ENCODE data around the gene RPL3.
"Not testable (repeated sequence)": the region's sequence is repeated elsewhere in the genome, so short reads cannot be mapped to it uniquely, and the experiment has no call there.

Gene RPL3

DNA sequence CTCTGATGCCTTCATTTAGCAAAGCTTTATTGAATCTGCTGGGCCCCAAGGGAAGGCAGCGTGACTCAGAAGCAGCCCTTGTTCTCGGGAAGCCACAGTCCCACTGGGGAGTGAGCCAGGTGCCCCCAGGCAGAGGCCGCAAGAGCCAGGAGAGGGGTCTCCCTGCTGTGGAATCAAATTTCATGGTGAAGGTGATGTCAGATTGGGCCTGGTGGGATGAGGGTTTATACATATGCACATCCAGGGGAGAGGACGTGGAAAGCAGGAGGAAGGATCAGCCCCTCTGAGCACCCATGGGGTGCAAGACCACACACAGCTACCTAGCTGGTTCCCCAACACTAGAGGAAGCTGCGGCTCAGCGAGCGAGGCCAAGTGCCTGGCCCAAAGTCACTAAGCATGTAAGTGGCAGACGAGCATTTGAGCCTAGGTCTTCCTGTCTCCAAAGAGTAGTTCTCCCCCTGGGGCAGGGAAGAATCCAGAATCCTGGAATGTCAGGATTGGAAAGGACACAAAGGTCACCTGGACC lies 32.3 kb upstream of the RPL3 start:
- DNase-seq (ENCODE audit: low spot score), result no peak

- no peak for DNase-seq (ENCODE audit: low spot score)
These were observed 31.6 kb upstream of the RPL3 start for GRCh38 chr22:39350757-39351688.

DNA sequence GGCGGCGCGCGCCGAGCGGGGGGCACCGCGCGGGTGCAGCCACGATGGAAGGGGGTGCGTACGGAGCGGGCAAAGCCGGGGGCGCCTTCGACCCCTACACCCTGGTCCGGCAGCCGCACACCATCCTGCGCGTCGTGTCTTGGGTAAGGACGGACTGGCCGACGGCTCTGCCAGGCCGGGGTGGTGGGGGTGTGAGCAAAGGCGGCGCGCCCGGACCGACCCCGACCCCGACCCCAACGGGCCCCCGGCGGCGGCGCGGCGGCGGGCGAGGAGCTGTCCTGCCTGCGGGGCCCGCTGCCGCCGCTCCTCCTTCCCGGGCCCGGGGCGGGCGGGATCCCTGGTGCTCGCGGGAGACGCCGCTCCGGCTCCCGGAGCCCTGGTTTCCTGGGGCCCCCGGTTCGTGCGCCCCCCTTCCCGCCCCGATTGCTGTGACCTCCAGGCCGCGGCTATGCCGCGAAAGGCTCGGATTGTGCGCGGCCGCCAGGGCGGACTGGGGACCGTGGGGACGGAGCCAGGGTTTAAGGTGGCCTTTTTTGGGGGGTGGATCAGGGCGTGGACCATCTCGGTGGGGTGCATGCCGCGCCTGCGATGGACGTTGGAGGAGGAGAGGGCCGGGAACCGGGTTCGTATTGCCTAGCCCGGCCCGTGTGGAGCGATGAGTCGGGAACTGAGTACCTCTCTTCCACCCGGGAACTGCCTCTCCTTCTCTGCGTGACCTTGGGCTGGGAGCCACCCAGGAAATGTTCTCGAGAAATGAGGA lies 30.7 kb upstream of the RPL3 start, which contains the start of gene SYNGR1:
SYNGR1 (plus strand) TSS at position 25 of the 760 bp plus-strand sequence; CDS start at position 45, 20 bp downstream.
- DNase-seq (ENCODE audit: low spot score), result no peak

DNA sequence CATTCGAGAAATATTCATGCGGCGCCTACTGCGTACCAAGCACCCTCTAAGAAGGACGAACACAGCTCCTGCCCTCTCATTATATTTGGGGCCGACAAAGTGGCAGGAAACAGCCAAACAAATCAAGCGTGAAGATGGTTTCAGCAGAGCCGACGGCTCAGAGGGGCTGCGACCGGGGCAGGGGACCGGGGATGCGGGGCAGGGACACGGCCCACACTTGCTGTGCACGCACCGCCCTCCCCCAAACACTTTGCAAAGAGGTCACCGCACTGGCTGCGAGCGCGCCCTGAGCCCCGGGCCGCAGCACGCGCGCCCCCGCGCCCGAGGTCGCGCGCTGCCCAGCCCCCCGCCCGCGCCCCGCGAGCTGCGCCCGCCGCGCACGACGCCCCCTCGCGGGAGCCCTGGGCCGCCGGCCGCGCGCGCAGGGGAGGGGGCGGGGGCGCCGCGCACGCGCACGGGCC lies 30.1 kb upstream of the RPL3 start:
- no peak for DNase-seq (ENCODE audit: low spot score)

DNA sequence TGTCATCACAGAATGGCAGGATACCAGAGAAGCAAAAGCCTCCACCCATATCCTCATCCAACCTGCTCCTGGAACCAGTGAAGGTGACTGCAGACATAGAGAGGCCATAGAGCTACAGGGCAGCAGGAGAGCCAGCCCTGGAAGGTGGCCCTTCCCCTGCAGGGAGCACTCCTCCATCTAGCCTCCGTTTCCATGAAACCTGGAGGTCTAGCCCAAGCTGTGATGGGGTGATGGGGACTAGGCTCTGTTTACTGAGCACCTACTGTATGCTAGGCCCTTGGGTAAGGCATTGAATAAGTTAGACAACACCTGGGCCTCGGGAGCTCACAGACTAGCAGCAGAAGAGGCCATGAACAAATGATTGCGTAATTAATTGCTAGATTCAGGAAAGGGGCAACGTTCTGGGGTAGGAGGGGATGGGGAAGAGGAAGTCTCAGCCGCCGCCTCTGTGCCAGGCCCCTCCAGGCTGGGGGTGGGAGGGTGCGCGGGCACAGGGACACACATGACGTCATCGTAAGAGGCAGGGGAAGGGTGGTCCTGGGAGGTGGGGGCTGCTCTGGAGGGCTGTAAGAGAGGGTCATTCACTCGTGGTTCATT lies 29.6 kb upstream of the RPL3 start:
- no peak for DNase-seq (ENCODE audit: low spot score)

DNA sequence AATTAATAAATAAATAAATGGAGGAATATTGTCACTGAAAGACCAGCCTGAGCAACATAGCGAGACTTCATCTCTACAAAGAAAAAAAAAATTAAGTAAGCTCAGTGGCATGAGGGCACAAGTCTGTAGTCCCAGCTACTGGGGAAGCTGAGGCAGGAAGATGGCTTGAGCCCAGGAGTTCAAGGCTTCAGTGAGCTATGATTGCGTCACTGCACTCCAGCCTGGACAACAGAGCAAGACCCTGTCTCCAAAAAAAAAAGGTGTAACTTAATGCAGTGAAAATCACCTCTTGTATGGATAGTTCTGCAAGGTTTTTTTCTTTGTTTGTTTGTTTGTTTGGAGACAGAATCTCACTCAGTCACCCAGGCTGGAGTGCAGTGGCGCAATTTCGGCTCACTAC lies 25.8 kb upstream of the RPL3 start:
- DNase-seq (ENCODE audit: low spot score), result no peak

DNA sequence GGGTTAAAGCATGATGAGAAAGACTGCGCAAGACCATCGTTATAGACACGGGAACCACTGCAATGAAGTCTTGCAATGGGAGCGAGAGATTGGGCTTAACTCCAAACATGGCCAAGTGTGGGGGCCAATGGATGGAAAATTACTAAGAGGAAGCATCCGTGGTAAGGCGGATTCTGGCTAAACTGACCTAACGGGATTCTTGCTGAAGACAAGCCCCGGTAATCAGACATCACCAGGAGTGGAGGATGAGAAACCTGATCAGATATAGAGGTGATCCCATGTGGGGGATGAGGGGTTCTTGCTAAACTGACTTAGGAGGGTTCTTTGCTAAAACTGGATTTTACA lies 24.6 kb upstream of the RPL3 start:
- no peak for DNase-seq (ENCODE audit: low spot score)

GRCh38 chr22:39343259-39344045 lies 24.0 kb upstream of the RPL3 start:
- DNase-seq (ENCODE audit: low spot score), result peak; percentile 54

GRCh38 chr22:39341179-39341578 lies 21.8 kb upstream of the RPL3 start:
- no peak for DNase-seq (ENCODE audit: low spot score)

DNA sequence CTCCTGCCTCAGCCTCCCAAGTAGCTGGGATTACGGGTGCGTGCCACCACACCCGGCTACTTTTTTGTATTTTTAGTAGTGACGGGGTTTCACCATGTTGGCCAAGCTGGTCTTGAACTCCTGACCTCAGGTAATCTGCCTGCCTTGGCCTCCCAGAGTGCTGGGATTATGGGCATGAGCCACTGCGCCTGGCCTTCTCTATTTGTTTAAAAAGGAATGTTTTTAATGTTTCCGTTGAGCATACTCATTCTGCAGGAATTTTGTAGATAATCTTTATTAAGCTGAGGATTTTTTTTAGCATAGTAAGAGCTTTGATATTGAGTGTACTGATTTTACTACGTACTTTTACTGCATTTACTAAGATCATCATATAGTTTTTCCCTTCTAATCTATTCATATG lies 20.4 kb upstream of the RPL3 start:
- not testable (repeated sequence) for DNase-seq (ENCODE audit: low spot score)

- no peak for DNase-seq (ENCODE audit: low spot score)
These were observed 17.0 kb upstream of the RPL3 start for GRCh38 chr22:39336411-39336810.

- DNase-seq (ENCODE audit: low spot score), result peak; percentile 40
These were observed 13.1 kb upstream of the RPL3 start for GRCh38 chr22:39332441-39333064.

DNA sequence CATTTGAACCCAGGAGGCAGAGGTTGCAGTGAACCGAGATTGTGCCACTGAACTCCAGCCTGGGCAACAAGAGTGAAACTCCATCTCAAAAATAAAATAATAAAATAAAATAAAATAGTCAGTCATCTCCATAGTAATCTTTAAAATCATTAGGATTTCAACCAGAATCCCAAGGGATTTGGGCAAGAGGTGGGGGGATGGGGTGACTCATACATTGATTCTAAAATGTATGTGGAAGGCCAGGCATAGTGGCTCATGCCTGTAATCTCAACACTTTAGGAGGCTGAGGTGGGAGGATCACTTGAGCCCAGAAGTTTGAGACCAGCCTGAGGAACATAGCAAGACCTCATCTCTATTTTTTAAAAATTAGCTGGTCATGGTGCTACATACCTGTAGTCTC lies 11.1 kb upstream of the RPL3 start:
- DNase-seq (ENCODE audit: low spot score), result not testable (repeated sequence)

- no peak for DNase-seq (ENCODE audit: low spot score)
These were observed 8.8 kb upstream of the RPL3 start for GRCh38 chr22:39327995-39328754.

DNA sequence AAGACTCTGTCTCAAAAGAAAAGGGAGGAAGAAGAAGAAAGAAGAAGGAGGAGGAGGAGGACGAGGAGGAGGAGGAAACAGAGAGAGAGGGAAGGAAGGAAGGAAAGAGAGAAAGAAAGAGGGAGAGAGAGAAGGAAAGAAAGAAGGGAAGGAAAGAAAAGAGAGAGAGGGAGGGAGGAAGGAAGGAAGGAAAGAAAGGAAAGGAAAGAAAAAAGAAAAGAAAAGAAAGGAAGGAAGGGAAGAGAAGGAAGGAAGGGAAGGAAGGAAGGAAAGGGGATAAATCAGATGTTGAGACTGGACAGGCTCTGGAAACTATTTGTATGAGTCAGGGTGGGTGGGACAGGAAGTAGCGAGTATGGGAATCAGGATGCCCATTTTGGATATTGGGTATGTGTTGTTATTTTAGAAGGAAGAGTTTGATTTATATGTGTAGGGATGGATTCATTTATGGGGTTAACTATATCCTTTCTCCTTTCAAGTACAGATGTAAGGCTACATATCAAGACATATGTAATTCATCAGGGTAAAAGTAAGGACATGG lies 6.0 kb upstream of the RPL3 start:
- no peak for DNase-seq (ENCODE audit: low spot score)

DNA sequence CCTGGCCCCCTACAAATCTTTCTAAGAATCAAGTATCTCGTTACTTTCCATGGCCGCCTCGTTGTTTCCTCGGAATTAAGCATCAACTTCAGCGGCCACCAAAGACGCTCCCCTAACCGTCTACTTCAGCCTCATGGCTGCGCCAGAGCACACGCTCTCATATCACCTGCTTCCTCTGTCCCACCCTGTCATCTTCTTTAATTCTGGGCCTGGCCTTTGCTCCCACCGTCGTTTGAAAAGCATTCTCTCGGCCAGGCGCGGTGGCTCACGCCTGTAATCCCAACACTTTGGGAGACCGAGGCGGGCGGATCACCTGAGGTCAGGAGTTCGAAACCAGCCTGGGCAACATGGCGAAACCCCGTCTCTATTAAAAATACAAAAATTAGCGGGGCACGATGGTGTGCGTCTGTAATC lies 1.2 kb upstream of the RPL3 start:
- DNase-seq (ENCODE audit: low spot score), result not testable (repeated sequence)

GRCh38 chr22:39318507-39319283 lies 728 bp downstream of the RPL3 start:
- DNase-seq (ENCODE audit: low spot score), result no peak

DNA sequence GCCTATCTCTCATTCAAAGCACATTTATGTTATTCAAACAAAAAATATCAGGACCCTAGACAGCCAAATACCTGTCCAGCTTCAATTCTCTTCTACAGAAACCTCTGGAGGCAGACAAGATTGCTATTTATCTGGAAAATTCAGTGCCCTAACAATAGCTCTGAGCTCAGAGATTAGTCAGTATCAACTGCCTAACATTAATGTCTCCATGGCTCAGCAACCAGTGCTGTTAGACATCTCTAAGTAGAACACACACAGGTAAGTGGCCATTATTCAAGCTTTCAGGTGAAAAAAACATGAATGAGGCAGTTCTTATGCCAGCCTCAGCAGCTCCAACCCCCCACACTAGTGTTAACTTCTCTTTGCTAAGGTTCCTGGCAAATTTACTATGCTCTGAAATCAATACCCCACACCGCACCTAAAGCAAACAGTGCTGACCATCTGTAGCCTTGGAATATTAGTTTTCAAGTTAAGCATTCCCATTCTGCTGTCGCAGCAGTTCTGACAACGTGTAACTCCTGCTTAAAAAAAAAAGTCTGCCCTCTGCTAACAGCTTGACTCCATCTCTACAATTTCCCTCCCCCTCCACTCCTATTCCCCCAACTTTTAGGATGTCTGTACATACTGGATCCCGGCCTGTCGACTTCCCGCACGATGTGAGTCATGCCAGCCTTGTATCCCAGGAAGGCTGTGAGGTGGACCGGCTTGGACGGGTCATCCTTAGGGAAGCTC lies 1.5 kb downstream of the RPL3 start:
- DNase-seq (ENCODE audit: low spot score), result no peak

Measured in activated CD4-positive, alpha-beta T cell treated with anti-CD3 and anti-CD28 coated beads, Interleukin-2, Interleukin-4, amounts not matched to agents 100 ng/mL and 50 ng/mL, durations not matched to agents 16 hours and 8 hours (primary cell).